DMS79 (cell line): ENCODE measurements around the gene POPDC2.
"Not testable (repeated sequence)": the region's sequence is repeated elsewhere in the genome, so short reads cannot be mapped to it uniquely, and the experiment has no call there.

Experiments used
- DNase-seq: peaks from one replicate; lab custom pipeline; 2025; lab: John Stamatoyannopoulos, UW

POPDC2 gene

DNA sequence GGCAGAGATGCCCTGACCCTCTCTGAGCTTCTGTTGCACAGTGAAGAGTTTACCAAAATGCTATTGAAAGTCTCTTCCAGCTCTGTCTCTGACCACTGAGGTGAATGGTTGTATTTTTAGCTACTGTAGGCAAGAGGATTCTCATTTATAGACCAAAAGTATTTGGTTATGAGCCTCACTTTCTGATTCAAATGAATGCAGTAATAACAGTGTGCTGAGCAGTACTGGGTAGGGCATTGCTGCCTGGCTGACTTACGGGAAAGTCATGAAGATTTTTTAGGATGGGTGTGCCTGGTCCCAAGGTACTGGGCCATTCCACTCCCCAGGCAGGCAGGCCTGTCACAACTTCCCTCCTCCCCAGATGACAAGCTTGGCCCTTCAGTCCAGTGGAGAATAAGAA lies 47.2 kb downstream of the POPDC2 start:
- no peak for DNase-seq

- DNase-seq, result no peak
These were observed 48.7 kb downstream of the POPDC2 start for GRCh38 chr3:119611664-119612063.

DNA sequence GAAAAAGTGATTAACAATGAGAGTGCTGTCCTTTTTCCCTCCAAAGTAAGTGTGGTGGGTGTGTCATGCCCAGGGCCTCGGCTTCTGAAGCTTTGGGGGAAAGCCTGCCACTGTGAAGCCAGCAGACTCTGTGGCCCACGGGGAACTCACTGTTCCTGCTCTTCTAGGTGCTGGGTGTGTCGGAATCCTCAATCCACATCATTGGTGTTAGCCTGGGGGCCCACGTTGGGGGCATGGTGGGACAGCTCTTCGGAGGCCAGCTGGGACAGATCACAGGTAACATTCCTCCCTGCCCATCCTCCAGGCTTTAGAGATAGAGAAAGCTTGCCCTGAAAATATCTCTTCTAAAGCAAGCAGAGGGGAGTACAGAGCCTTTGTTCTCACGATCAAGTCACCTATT lies 51.1 kb downstream of the POPDC2 start:
- no peak for DNase-seq

GRCh38 chr3:119608405-119609000 lies 51.9 kb downstream of the POPDC2 start:
- no peak for DNase-seq

DNA sequence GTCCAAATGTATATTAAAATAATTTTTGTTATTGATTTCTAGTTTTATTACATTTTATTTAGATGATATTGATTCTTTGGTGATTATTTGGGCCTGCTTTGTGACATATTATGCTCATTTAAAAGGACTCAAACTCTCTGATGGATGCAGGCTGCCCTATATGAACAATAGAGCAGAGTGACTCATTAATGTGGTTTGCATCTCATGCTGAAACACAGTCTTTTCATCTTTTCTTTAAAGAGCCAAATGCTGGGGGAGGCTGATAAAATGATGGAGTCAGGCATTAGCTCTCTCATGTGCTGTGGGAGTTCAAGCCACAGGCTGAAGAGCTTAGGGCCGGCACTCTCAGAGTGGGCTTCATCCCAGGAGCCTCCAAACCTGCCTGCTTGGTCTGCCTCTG lies 55.5 kb downstream of the POPDC2 start:
- no peak for DNase-seq

DNA sequence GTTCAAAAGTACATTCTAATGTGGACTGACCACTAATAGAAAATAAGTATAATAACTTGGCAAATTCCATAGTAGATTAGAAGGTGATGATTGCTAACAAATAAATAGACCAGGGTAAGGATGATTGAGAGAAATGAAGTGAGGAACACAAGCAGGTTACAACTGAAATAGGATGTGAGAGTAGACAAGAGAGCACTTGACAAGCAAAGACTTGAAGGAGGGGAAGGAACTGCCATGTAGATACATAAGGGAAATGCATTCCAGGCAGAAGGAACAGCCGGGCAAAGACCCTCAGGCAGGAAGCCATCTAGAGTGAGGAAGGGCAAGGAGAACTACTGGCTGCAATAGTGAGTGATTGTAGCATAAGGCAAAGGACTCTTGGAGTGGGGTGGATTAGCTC lies 57.7 kb downstream of the POPDC2 start:
- DNase-seq, result no peak

GRCh38 chr3:119601154-119601553 lies 59.2 kb downstream of the POPDC2 start:
- no peak for DNase-seq

GRCh38 chr3:119600732-119601131 lies 59.7 kb downstream of the POPDC2 start:
- DNase-seq, result no peak

DNA sequence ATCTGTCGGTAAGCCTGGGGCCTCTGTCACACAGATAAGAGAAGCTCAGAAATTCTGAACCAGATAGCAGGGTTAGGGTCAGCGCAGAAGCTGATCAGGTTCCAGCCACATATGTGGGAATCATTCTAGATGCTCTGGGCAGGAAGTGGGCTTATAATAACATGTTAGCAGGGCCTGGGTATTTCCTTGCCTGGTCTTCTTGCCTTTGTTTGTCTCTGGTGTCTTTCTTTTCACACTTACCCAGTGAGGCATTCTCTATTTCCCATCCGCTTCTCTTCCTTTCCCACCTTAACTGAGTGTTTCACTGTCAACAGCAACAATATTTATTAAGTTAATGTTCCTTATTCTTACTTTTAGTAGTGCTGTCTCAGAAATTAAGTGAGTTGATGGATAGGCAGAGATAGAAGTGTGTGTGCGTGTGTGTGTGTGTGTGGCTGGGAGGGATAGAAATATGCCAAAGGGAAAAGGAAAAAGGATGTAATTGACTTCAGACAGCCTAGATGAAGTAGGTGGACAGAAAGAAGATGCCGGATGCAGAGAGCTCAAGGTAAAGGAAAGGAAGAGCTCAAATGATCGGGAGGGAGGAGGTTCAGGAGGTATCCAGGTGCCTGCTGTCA lies 60.7 kb downstream of the POPDC2 start:
- no peak for DNase-seq

DNA sequence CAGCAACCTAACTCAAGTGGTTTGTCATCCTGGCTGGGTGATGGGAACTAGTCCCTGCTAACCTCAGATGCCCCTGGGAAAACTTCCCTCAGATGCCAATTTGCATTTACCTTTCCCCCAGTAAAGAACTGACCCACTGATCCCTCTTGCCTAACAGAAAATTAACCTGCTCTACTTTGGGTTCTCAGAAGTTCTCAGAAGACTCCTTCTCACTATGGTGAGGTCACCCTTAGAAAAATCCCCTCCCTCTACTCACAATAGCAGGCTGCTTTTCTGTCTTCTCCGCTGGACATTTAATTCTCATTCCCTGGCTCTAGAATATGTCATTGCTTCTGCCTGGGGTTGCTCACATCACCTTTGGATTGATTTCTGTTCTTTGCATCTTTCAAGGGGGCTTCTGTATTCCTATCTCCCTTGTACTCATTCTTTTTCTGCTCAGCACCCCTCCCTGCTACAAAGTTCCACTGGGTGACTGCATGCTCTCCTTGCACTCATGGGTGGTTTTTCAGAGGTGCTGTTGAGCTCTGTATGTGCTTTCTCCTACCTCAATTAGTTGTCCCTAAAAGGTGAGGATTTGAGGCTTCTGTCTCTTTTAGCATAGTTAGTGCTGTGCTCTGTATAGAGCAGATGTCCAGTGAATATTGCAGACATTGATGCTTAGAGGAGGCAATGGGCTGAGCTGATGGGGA lies 61.8 kb downstream of the POPDC2 start:
- no peak for DNase-seq

DNA sequence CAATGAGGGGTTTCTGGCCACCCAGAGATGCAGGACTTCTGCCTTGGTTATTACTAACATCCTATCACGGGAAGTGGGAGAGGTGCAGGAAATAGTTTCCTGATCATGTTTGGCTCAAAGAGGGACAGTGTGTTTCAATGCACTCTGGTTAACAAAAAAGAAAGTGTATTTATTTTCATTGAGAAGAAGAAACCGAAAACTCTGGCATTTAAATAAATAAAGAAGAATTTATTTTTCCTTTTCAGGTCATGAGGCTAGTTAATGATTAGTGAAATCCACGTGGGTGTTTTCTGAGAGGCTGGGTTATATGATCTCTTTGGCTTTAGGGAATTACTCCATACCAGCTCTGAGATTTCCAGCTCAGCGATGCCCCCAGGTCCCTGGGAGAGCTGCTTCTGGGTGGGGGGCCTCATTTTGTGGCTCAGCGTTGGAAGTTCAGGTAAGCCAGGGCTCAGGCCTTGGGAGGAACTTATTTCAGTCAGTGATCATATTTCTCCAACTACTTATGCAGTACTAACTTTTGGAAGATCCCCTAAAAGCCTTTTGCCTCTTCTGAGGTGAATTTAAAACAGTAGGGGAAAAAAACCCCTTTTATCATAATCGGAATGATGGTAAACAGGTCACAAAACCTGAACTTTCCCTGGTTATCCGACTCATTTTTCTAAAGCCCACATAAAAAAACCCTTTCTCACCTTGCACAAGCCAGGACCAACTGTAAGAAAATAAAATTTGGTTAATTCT lies 62.7 kb downstream of the POPDC2 start, which contains the start of gene PLA1A:
Gene PLA1A, plus strand, starts transcription at position 338 of the 741 bp plus-strand sequence. Its CDS starts 29 bp downstream, at position 367.
- no peak for DNase-seq

- DNase-seq, result no peak
These were observed 64.0 kb downstream of the POPDC2 start for GRCh38 chr3:119596398-119596797.

- DNase-seq, result no peak
These were observed 64.6 kb downstream of the POPDC2 start for GRCh38 chr3:119595639-119596334.

DNA sequence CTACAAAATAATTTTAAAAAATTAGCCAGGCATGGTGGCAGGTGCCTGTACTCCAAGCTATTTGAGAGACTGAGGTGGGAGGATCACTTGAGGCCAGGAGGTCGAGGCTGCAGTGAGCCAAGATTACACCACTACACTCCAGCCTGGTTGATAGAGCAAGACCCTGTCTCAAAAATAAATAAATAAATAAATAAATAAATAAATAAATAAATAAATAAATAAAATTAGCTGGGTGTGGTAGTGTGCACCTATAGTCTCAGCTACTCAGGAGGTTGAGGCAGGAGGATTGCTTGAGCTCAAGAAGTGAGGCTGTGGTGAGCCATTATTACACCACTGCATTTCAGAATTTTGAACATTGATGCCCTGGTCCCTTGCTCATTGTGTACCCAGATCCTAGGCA lies 65.5 kb downstream of the POPDC2 start:
- DNase-seq, result not testable (repeated sequence)

- no peak for DNase-seq
These were observed 66.3 kb downstream of the POPDC2 start for GRCh38 chr3:119594066-119594465.

- DNase-seq, result no peak
These were observed 67.5 kb downstream of the POPDC2 start for GRCh38 chr3:119592861-119593260.
